GM18867 (cell line): ENCODE results near the gene TOPORS.
"Not testable (repeated sequence)": the region's sequence is repeated elsewhere in the genome, so short reads cannot be mapped to it uniquely, and the experiment has no call there.

Experiments used
- ATAC-seq: cut with Tn5 transposase; IDR thresholded peaks from one replicate; pipeline ENCODE4 v1.9.1; 2021; ENCODE audit warnings: mild to moderate bottlenecking, moderate library complexity; ENCODE audit not compliant: unreplicated experiment

The TOPORS gene

DNA sequence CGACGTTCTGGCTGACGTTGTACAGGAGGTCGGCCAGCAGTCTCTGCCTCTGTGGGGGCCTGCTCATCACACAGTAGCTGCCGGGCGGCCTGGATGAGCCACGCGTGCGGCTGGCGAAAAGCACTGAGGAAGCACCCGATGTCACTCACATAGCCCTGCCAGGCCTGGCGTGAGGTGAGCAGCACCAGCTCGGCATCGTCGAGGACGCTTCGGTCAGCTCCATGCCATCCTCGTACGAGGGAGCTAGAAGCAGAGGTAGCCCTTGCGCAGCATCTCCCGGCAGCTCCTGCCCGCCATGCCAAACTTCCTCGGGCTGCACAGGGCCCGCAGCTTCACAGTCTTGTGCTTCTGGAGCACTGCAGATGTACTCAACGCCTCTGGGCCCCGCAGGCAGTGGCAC, 14.4 kb upstream of the TOPORS start:
- no peak for ATAC-seq

GRCh38 chr9:32565967-32566366, 13.6 kb upstream of the TOPORS start:
- ATAC-seq, result no peak

- no peak for ATAC-seq
Measured at GRCh38 chr9:32558408-32558934, 6.1 kb upstream of the TOPORS start.

- no peak for ATAC-seq
Measured at GRCh38 chr9:32554591-32554990, 2.2 kb upstream of the TOPORS start.

GRCh38 chr9:32554107-32554506, 1.7 kb upstream of the TOPORS start:
- no peak for ATAC-seq

- no peak for ATAC-seq
Measured at GRCh38 chr9:32551276-32552051, 922 bp downstream of the TOPORS start.

DNA sequence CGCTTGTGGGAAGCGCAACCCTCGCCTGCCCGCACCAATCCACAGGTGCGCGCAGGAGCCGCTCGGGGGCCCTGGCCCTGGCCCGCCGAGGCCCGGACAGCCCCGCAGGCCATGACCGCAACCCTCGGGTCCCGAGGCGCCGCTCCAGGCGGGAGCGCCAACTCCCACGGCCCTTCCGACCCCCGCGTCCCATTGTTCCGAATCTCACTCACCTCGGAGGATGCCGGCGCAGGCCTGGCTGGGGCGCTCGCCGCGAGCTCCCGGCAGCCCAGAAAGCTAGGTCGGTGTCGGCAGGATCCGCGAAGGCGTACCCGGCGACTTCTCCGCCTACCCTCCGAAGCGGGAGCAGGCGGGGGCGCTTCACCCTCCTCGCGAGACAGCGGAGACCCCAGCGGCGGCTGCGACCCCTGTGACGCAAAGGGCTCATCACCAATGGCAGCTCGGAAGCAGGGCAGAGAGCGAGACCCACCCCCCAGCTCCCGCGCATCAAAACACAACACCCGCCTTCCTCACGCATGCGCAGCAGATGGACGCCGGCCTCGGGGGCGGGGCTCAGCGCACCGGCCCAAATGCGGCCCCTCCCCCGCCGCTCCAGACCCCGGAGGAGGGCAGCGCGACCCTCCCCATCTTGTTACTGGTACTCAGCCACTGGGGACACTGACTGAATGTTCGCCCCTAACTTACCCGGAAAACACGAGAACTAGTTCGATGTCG, 1.7 kb downstream of the TOPORS start:
- ATAC-seq, result peak; percentile 60

- ATAC-seq, result no peak
Measured at GRCh38 chr9:32550150-32550561, 2.2 kb downstream of the TOPORS start.

DNA sequence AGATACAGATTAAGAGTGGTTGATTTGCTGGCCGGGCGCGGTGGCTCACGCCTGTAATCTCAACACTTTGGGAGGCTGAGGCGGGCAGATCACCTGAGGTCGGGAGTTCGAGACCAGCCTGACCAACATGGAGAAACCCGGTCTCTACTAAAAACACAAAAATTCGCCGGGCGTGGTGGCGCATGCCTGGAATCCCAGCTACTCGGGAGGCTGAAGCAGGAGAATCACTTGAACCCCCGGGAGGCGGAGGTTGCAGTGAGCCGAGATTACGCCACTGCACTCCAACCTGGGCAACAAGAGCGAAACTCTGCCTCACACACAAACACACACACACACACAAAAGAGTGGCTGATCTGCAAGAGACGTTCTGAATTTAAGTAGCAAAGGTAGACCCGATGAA, 4.2 kb downstream of the TOPORS start:
- ATAC-seq, result not testable (repeated sequence)

DNA sequence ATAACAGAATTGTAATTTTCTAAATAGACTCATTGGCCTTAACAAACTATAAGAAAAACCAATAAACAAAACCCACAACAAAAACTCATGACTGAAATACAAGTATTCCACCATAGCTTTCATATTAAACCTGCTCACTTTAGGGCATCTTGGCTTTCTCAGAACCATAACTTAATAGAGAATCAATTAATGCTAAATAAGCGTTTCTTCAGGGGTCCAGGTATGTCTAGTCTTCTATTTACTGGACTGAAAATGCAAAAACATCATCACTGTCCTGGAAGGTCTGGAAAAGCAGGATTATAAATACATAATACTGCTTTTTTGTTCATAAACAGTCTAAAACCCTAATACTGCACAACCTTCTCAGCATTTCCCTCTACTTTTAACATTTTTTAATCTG, 6.5 kb downstream of the TOPORS start:
- ATAC-seq, result no peak

DNA sequence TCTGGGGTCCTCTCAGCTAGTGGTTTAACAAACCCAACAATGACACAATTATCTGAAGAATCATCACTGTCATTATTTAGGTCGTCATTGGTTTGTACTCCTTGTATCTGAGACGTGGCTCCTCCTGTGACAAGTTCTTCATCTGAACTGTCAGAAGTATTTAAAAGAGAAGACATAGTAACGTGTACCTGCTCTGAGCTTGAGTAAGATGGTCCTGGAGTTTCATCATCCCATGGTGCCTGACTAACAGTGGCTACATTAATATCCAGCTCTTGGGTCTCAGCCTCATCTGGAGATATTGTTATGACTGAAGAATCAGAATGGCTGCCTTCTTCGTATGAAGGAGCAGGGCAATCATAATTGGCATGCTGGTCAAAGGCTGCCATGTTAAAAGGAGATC, 9.3 kb downstream of the TOPORS start:
- ATAC-seq, result no peak

DNA sequence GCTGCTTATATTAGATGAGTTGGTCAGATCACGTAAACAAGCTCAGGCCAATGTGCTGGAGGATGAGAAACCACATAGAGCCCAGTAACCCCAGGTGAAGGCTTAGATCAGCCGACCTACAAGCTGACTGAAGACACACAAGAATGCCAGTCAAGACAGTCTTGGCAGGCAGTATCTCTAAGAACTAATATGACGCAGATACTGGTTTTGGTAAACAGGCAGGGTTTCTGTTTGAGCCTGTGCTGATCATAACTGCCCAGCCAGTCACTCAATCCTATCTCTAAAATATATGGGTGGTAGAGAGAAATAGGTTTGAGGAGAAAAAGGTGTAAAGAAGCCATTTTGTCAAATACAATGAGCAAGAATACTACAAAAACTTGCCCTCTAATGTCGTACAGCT, 18.6 kb downstream of the TOPORS start:
- ATAC-seq, result no peak

DNA sequence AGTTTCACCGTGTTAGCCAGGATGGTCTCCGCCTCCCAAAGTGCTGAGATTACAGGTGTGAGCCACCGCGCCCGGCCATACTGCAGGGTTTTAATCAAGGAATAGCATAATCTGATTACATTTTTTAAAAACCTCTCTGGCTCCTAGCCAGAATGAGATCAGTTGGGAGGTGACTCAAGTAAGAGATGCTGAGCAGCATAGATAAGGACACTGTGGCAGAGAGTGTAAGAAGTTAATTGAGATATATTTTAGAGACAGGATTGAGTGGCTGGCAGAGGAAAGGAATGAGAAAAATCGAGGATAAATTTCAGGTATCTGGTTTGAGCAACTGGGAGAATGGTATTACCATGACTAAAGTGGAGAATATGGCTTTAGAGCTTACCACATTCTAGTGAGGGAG, 19.1 kb downstream of the TOPORS start:
- no peak for ATAC-seq

DNA sequence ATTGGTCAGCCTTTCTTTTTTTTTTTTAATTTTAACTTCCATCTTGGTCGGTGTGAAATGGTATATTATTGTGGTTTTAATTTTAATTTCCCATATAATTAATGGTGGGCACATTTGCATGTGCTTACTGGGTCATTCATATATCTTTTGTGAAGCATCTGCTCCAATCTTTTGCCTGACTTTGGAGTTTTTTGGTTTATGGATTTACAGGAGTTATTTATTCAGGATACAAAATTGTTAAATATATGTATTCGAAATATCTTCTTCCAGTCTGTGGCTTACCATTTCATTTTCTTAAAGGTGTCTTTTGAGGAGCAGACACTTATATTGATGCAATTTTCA, 25.7 kb downstream of the TOPORS start:
- ATAC-seq, result no peak

DNA sequence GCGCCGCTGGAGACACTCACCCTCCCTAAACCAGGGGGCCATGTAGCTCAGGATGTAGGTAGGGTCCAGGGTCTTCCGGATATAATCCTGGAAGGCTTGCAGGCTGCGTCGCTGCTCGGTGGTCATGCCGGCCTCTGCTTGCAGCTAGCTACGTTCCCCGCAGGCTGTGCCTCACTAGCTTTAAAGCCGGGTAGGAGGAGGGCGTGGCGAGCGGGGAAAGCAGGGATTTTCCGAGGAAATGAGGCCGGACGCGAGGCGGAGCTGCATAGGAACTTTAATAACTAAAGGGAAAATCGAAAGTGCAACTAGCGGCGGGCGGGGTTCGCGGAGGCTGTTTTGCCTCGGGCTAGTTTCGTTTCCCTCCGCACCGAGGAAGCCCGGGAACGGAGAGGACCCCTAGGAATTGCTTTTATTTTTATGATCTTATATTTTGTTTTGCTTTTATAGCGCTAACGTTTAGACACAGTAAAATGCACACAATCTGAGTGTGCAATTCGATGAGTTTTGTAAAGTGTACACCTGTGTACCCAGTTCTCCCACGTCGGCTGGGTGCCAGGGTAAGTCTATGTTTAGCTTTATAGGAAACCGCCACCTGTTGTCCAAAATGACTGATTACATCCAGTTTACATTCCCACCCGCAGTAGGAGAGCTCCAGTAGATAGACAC, 26.2 kb downstream of the TOPORS start, which contains the start of gene RIGI:
Gene RIGI (minus strand): TSS at position 156 of the 666 bp plus-strand sequence. CDS start 30 bp downstream, at position 126.
- peak; percentile 68 for ATAC-seq

GRCh38 chr9:32525709-32526030, 26.7 kb downstream of the TOPORS start:
- ATAC-seq, result no peak

GRCh38 chr9:32524892-32525708, 27.3 kb downstream of the TOPORS start:
- peak; percentile 30 for ATAC-seq

- not testable (repeated sequence) for ATAC-seq
Measured at GRCh38 chr9:32524558-32524891, 27.9 kb downstream of the TOPORS start.

- no peak for ATAC-seq
Measured at GRCh38 chr9:32523910-32524309, 28.5 kb downstream of the TOPORS start.

DNA sequence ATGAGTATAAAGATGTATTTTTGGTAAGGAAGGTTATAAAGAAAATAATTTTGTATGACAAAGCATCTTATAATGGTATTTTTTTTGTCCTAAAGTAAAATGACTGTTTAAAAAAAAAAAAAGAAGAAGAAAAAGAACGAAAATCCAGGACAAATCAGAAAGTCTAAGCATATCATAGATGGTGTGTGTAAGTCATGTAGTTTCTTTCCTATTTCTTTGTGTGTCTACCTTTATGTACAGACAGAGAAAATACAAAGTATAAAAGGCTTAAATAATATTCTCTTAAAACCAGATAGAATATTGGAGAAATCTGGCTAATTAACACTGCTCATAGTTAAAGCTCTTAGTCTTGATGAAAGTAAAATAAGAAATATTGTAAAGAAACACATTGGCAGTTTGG, 34.1 kb downstream of the TOPORS start:
- ATAC-seq, result no peak

GRCh38 chr9:32516241-32516640, 36.1 kb downstream of the TOPORS start:
- ATAC-seq, result no peak
